Measurements from ENCODE around the gene WDR4.
"Not testable (repeated sequence)": the region's sequence is repeated elsewhere in the genome, so short reads cannot be mapped to it uniquely, and the experiment has no call there.

The WDR4 gene, protein sequence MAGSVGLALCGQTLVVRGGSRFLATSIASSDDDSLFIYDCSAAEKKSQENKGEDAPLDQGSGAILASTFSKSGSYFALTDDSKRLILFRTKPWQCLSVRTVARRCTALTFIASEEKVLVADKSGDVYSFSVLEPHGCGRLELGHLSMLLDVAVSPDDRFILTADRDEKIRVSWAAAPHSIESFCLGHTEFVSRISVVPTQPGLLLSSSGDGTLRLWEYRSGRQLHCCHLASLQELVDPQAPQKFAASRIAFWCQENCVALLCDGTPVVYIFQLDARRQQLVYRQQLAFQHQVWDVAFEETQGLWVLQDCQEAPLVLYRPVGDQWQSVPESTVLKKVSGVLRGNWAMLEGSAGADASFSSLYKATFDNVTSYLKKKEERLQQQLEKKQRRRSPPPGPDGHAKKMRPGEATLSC

GRCh38 chr21:42878993-42879787 lies at the start of gene WDR4:
Gene WDR4 (minus strand): TSS chr21:42879539. CDS start chr21:42879495, 44 bp downstream.
- peak; percentile 98 for DNase-seq

DNA sequence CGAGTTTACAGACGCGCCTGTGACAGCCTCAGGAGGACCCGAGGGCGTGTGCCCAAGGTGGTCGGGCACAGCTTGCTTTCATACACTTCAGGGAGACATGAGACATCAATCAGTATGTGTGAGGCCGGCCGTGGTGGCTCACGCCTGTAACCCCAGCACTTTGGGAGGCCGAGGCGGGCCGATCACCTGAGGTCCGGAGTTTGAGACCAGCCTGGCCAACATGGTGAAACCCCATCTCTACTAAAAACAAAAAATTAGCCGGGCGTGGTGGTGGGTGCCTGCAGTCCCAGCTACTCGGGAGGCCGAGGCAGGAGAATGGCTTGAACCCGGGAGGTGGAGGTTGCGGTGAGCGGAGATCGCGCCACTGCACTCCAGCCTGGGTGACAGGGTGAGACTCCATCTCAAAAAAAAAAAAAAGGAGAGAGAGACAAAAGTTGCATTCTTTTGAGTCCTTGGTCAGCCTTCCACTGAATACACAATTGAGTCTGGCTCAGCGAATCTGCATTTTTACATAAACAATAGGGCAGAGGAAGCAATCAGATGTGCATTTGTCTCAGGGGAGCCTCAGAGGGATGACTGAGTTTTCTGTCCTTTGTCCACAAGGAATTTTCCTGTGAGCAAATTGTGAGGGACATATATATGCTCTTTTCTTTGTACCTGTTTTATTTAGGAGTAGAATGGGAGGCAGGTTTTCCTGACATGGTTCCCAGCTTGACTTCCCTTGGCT lies 48.3 kb upstream of the WDR4 start:
- not testable (repeated sequence) for DNase-seq

DNA sequence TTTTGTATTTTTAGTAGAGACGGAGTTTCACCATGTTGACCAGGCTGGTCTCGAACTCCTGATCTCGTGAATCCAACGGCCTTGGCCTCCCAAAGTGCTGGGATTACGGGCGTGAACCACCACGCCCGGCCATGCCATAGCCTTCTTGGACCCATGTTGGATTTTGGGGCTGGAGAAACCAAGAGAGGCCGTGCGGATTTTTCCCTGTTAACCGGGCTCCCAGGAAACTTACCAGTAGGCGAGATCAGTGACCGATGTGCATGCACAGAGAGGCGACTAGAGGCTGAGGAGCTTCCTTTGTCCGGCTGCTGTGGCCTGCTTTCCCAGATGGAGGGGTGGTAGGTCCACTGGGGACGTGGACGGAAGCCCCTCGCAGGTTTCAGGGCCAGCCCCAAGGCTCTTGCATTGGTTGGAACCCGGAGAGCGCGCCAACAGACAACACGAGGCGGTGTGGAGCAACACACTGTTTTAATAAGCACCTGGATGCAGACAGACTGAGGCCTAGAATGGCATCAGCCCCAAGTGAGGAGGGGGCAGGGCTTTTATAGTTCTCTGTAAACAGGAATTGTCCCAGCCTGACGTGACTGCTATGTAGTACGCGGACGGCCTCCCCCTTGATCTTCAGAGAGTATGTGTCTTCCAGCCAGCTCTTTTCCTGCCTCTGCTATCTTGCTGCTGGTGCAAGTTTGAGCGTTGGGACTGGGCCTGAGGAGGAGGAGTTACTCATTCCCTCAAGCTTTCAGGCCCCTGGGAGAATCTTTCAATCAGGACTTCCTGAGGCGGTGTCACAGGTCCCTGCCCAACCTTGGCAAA lies 46.0 kb upstream of the WDR4 start, which contains the start of gene ERVH48-1:
Gene ERVH48-1 (minus strand): TSS at position 517 of the 813 bp plus-strand sequence. CDS start 6,624 bp downstream, outside the sequence.
- no peak for DNase-seq

DNA sequence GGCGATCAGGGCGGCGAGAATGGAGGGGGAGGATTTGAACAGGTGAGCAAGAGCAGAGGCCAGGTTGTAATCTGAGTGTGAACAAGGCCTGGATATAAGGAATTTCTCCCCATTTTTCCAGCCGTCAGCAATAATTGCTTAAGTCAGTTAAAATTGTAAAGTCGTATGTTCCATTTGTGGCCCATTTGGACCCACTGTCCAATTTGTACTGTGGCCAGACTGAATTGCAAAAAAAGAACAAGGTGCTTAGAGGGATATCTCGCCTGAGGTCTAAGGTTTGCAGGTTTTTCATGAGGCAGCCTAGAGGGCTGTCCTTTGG lies 45.1 kb upstream of the WDR4 start:
- DNase-seq = no peak

DNA sequence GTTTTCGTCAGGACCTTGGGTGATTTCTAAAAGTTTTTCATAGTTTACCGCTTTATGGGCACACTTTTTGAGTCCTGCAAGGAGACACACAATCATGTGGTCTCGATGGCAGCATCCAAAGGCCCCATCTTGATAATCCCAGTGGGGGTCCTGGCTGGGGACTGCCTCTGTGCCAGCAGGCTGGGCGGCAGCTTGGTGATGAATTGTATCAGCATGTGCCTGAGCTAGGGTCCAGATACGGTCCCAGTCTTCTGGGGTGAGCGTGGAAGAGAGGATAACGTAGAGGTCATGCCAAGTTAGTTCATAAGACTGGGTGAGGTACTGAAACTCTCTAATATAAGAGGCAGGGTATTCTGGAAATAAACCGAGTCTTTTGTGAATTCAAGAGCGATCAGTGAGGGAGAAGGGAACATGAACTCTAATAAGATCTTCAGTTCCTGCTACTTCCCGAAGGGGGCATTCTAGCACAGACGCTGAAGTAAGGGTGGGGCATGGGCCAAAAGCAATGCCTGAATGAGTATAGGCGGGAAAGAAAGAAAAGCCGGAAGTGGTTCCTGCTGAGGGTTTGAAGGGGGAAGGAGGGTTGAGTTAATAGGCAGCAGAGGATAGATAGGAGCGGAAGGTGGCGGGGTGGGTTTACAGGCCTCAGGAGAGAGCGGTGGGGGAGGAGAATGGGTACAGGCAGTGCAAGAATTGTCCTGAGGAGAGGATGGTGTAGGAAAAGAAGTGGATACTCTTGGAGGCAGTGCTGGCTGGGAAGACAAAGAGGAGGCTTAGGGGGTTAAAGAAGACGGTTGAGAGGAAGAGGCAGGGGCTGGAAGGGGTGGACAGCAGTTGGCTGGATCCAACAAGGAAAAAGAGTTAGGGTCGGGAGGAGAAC lies 44.5 kb upstream of the WDR4 start:
- peak; percentile 98 for DNase-seq

DNA sequence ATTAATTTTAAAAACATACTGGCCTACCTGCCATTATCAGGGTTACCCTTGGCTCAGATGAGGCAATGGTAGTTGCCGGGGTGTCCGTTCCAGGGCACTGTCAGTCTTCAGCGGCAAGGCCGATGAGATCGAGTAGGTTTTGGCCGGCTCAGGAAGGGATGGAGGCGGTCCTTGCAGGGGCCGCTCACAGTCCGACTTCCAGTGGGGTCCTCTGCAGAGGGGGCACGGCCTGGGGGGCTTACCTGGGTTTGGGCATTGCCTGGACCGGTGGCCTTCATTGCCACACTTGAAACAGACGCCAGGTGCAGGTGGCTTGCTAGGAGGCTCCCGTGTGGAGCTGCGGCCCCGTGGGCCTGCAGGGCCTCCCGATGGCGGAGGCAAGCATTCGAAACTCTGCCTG lies 43.6 kb upstream of the WDR4 start:
- DNase-seq = no peak

- DNase-seq = no peak
These were observed 42.6 kb upstream of the WDR4 start for GRCh38 chr21:42921927-42922326.

GRCh38 chr21:42918291-42918690 lies 39.0 kb upstream of the WDR4 start:
- DNase-seq = peak; percentile 84

- DNase-seq = no peak
These were observed 34.1 kb upstream of the WDR4 start for GRCh38 chr21:42913476-42913875.

DNA sequence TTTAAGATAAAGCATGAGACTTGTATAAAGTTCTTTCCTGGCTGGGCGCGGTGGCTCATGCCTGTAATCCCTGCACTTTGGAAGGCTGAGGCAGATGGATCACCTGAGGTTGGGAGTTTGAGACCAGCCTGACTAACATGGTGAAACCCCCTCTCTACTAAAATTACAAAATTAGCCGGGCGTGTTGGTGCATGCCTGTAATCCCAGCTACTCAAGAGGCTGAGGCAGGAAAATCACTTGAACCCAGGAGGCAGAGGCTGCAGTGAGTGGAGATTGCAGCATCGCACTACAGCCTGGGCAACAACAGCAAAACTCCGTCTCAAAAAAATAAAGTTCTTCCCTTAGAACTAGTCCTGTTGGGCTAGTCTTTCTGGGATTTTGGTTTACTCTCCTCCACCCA lies 32.6 kb upstream of the WDR4 start:
- not testable (repeated sequence) for DNase-seq

- DNase-seq = not testable (repeated sequence)
These were observed 29.1 kb upstream of the WDR4 start for GRCh38 chr21:42908484-42908883.

- no peak for DNase-seq
These were observed 26.9 kb upstream of the WDR4 start for GRCh38 chr21:42906233-42906632.

- DNase-seq = no peak
These were observed 25.9 kb upstream of the WDR4 start for GRCh38 chr21:42905195-42905594.

DNA sequence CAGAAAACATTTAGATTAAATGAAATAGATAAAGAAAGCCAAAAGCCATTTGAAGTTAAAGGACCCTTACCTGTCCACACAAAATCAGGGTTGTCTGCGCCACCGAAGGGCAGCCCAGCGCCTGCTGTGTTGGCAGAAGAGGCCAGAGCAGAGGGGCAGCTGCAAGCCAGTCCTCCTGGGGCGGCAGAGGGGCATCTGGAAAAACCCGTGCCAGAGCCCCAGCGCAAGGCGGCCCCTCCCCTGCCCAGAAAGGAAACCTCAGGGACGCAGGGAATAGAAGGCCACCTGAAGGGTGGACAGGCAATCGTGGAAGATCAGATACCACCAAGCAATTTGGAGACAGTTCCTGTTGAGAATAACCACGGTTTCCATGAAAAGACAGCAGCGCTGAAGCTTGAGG lies 24.5 kb upstream of the WDR4 start:
- DNase-seq = no peak

- DNase-seq = no peak
These were observed 21.1 kb upstream of the WDR4 start for GRCh38 chr21:42900446-42900845.

- DNase-seq = peak; percentile 99
These were observed 13.8 kb upstream of the WDR4 start, which contains the start of gene NDUFV3 for GRCh38 chr21:42892931-42893755. Gene NDUFV3 (plus strand): TSS chr21:42893309. CDS start chr21:42893334, 25 bp downstream.

DNA sequence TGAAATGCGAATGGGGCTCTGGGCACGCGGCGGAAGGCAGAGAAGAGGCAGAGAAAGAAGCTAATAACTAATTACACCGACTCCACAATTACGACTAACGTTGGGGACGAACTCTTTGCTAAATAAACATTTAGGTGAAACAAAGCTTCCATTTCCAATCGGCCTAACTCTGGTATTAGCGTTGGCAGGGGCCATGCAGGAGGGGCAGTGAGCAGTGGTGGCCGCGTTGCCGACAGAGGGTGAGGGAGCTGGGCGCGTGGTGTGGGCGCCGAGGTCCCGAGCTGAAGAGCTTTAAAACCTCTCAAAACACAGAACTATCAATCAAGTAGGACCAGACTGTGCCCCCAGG lies 13.2 kb upstream of the WDR4 start:
- no peak for DNase-seq

- DNase-seq = no peak
These were observed 8.0 kb upstream of the WDR4 start for GRCh38 chr21:42887326-42887725.

- DNase-seq = no peak
These were observed 4.6 kb upstream of the WDR4 start for GRCh38 chr21:42883921-42884320.

GRCh38 chr21:42880352-42880751 lies 1.0 kb upstream of the WDR4 start:
- DNase-seq = no peak

- DNase-seq = no peak
These were observed 704 bp downstream of the WDR4 start for GRCh38 chr21:42878678-42878992.

Data from NCI-H69 (cell line).